Panc1 (cell line): Measurements from ENCODE around the gene METTL16. TPM values are rescaled to one million over a fixed set of nuclear protein-coding genes. Genes with fewer than 3 reads are reported as not detected.
"Not testable (repeated sequence)": the region's sequence is repeated elsewhere in the genome, so short reads cannot be mapped to it uniquely, and the experiment has no call there.

ENCODE experiments used
- ATAC-seq: fragments of 200-7000 bp; cut with Tn5 transposase; 2 replicates; pipeline ENCODE4 v1.9.1; 2020; ENCODE audit warnings: mild to moderate bottlenecking, moderate library complexity
- BruUV-seq: library from RNA; stranded (reverse); fragments of 400-500 nt; replicated peaks from 2 replicates; lab custom pipeline; 2021; lab: Mats Ljungman, UMichigan
- CTCF ChIA-PET: fragments of 300-600 bp; sonication (Branson Sonifier 250); formaldehyde crosslinking; loops from one replicate; lab custom pipeline; 2022; ENCODE audit warnings: antibody characterized with exemption; lab: Charles Lee
- POLR2A ChIA-PET: fragments of 300-600 bp; sonication (Branson Sonifier 250); formaldehyde crosslinking; loops from one replicate; lab custom pipeline; 2022; ENCODE audit warnings: antibody characterized with exemption; lab: Charles Lee
- DNase-seq: peaks from one replicate; pipeline ENCODE4 v3.0.0-alpha.2; 2010; ENCODE audit warnings: low read depth, low spot score
- H3K27ac ChIP-seq: 2 replicates; pipeline ENCODE4 v1.5.1; 2011; ENCODE audit warnings: mild to moderate bottlenecking, low read length, inconsistent platforms
- H3K27me3 ChIP-seq: fragments of 200-500 bp; sonication (Bioruptor generic); 2 replicates; pipeline ENCODE4 v1.6.0; 2014; ENCODE audit warnings: low read length, inconsistent platforms; ENCODE audit not compliant: control insufficient read depth, insufficient read depth
- H3K36me3 ChIP-seq: fragments of 200-500 bp; sonication (Bioruptor generic); 2 replicates; pipeline ENCODE4 v1.5.1; 2014; ENCODE audit warnings: inconsistent platforms, mild to moderate bottlenecking, low read length, moderate library complexity; ENCODE audit not compliant: control insufficient read depth, insufficient read depth
- H3K4me1 ChIP-seq: 2 replicates; pipeline ENCODE4 v1.5.1; 2011; ENCODE audit warnings: inconsistent platforms, mild to moderate bottlenecking, low read length, moderate library complexity; ENCODE audit not compliant: control insufficient read depth, insufficient read depth
- H3K4me3 ChIP-seq, 2 experiments: 2 replicates each; pipeline ENCODE4 v1.5.1; 2011 to 2012; ENCODE audit warnings: low read depth in 2 of 2, low read length in 2 of 2, mild to moderate bottlenecking in 2 of 2, inconsistent platforms in 1 of 2, moderate library complexity in 1 of 2
- H3K9me3 ChIP-seq: fragments of 200-500 bp; sonication (Bioruptor generic); 2 replicates; pipeline ENCODE4 v1.5.1; 2014; ENCODE audit warnings: low read depth, mild to moderate bottlenecking, inconsistent platforms, low read length, moderate library complexity; ENCODE audit not compliant: control insufficient read depth, insufficient read depth
- POLR2AphosphoS5 ChIP-seq: IDR thresholded peaks from 2 replicates; pipeline ENCODE4 v1.6.1; 2012; ENCODE audit warnings: mild to moderate bottlenecking, low read depth, low read length, moderate library complexity
- SIN3A ChIP-seq: IDR thresholded peaks from 2 replicates; pipeline ENCODE4 v1.6.1; 2012; ENCODE audit warnings: low read depth, mild to moderate bottlenecking, low read length, moderate library complexity, borderline replicate concordance; ENCODE audit not compliant: insufficient read depth
- TCF7L2 ChIP-seq: IDR thresholded peaks from 2 replicates; pipeline ENCODE4 v1.6.1; 2011; ENCODE audit warnings: mild to moderate bottlenecking, low read depth, low read length, inconsistent platforms
- in situ Hi-C: cut with HindIII; loops from 2 replicates; pipeline ENCODE4 v1.10.0; 2016; ENCODE audit warnings: low sequenced_read_pairs, low pct_unique_long_range_greater_than_20kb
- intact Hi-C: fragments of 100-400 bp; cut with micrococcal nuclease; formaldehyde crosslinking; loops from one replicate; pipeline ENCODE4 v1.10.0; 2022; ENCODE audit not compliant: unreplicated experiment
- total RNA-seq: library from RNA; stranded (reverse); gene quantifications from one replicate; pipeline ENCODE4 v1.2.1, GENCODE V29; 2021; ENCODE audit not compliant: unreplicated experiment
- TF ChIP-seq, protein P1 (sequence below): fragments of 450-650 bp; IDR thresholded peaks from 2 replicates; pipeline ENCODE4 v1.5.1; 2017; ENCODE audit warnings: mild to moderate bottlenecking
- TF ChIP-seq, protein P2 (sequence below), 2 experiments: IDR thresholded peaks; 2 replicates each; pipeline ENCODE4 v1.6.1; 2011 to 2012; ENCODE audit warnings: low read depth in 2 of 2, control low read depth in 1 of 2, low read length in 1 of 2, mild to moderate bottlenecking in 1 of 2, moderate library complexity in 1 of 2; ENCODE audit not compliant: insufficient read depth in 1 of 2

Gene METTL16
- total RNA-seq, 1 experiment from 2014 or later, result 34.7 TPM

DNA sequence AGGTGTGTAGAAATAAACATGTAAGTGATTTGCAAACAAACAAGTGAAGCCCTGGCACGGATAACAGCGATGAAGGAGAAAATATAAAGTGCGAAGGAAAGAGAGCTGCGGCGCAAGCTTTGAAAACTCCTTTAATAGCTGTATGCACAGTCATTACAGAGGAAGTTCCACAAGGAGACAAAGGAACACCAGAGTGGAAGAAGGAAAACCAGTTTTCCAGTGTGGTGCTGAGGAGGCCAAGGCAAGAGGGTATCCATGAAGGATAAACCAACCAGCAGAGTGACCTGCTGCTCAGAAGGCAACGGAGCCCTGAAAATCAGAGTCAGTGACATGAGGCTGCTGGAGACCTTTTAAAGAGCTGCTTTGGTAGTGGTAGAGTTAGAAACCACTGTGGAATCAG, 24.4 kb downstream of the METTL16 start:
- Histone ChIP-seq H3K27ac (no peak overlapping the region), H3K36me3 (no peaks in the 10 kb centered on the region), H3K27me3 (no peaks in the 10 kb centered on the region), H3K4me3 (no peak overlapping the region), H3K4me1 (no peaks in the 10 kb centered on the region; the same call in 1 of the 2 replicates), H3K9me3 (no peaks in the 10 kb centered on the region)
- ChIA-PET CTCF (no interaction called here), POLR2A (no interaction called here)
- intact Hi-C loops (no loop called here), in situ Hi-C loops (no loop called here)
- no TSS peak for BruUV-seq
- TF ChIP-seq POLR2AphosphoS5 (no peak), TCF7L2 (no peak), SIN3A (no peak)
- TF ChIP-seq, protein P1, sequence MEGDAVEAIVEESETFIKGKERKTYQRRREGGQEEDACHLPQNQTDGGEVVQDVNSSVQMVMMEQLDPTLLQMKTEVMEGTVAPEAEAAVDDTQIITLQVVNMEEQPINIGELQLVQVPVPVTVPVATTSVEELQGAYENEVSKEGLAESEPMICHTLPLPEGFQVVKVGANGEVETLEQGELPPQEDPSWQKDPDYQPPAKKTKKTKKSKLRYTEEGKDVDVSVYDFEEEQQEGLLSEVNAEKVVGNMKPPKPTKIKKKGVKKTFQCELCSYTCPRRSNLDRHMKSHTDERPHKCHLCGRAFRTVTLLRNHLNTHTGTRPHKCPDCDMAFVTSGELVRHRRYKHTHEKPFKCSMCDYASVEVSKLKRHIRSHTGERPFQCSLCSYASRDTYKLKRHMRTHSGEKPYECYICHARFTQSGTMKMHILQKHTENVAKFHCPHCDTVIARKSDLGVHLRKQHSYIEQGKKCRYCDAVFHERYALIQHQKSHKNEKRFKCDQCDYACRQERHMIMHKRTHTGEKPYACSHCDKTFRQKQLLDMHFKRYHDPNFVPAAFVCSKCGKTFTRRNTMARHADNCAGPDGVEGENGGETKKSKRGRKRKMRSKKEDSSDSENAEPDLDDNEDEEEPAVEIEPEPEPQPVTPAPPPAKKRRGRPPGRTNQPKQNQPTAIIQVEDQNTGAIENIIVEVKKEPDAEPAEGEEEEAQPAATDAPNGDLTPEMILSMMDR, result no peak
- TF ChIP-seq, protein P2, sequence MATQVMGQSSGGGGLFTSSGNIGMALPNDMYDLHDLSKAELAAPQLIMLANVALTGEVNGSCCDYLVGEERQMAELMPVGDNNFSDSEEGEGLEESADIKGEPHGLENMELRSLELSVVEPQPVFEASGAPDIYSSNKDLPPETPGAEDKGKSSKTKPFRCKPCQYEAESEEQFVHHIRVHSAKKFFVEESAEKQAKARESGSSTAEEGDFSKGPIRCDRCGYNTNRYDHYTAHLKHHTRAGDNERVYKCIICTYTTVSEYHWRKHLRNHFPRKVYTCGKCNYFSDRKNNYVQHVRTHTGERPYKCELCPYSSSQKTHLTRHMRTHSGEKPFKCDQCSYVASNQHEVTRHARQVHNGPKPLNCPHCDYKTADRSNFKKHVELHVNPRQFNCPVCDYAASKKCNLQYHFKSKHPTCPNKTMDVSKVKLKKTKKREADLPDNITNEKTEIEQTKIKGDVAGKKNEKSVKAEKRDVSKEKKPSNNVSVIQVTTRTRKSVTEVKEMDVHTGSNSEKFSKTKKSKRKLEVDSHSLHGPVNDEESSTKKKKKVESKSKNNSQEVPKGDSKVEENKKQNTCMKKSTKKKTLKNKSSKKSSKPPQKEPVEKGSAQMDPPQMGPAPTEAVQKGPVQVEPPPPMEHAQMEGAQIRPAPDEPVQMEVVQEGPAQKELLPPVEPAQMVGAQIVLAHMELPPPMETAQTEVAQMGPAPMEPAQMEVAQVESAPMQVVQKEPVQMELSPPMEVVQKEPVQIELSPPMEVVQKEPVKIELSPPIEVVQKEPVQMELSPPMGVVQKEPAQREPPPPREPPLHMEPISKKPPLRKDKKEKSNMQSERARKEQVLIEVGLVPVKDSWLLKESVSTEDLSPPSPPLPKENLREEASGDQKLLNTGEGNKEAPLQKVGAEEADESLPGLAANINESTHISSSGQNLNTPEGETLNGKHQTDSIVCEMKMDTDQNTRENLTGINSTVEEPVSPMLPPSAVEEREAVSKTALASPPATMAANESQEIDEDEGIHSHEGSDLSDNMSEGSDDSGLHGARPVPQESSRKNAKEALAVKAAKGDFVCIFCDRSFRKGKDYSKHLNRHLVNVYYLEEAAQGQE (IDR thresholded peaks at IDR 0.05; ENCODE audit: insufficient read depth in 1 of 2, low read depth in 2 of 2, low read length in 1 of 2), result no peak
- ATAC-seq (no peak), DNase-seq (no peak)

DNA sequence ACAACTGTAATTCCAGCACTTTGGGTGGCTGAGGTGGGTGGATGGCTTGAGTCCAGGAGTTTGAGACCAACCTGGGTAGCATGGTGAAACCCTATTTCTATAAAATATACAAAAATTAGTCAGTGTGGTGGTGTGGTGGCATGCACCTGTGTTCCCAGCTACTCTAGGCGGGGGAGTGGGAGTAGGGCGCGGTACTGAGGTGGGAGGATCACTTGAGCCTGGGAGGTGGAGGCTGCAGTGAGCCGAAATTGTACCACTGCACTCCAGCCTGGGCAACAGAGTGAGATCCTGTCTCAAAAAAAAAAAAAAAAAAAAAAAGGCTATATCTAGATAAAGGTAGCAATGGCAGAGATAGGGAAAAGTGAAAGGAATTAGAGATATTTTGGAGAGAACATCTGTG, 25.0 kb downstream of the METTL16 start:
- in situ Hi-C loops, H3K27ac ChIP-seq, ATAC-seq, intact Hi-C loops, H3K9me3 ChIP-seq, DNase-seq, POLR2A ChIA-PET, CTCF ChIA-PET, BruUV-seq, H3K27me3 ChIP-seq, H3K36me3 ChIP-seq, H3K4me3 ChIP-seq, H3K4me1 ChIP-seq: not testable (repeated sequence)

DNA sequence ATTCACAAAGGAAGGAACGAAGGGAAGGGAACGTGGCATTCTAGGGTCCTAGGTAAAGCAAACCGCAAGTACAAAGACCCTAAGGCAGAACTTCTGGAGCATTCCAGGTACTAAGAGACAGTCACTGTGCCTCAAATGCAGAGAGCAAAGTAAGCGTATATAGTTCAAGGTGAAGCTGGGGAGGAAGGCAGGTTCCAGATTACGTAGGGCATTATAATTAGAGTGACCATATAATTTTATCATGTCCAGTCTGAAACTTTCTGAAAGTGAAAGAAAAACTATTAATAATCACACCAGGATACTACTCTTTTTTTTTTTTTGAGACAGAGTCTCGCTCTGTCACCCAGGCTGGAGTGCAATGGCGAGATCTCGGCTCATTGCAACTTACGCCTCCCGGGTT, 25.7 kb downstream of the METTL16 start:
- BruUV-seq, result no TSS peak
- ATAC-seq (no peak), DNase-seq (no peak)
- Histone ChIP-seq H3K4me1 (no peaks in the 10 kb centered on the region; the same call in 1 of the 2 replicates), H3K4me3 (no peak overlapping the region), H3K9me3 (no peaks in the 10 kb centered on the region), H3K36me3 (no peaks in the 10 kb centered on the region), H3K27ac (no peak overlapping the region), H3K27me3 (no peaks in the 10 kb centered on the region)
- POLR2A ChIA-PET, result no interaction called here
- CTCF ChIA-PET, result no interaction called here
- in situ Hi-C loops (no loop called here), intact Hi-C loops (no loop called here)
- TF ChIP-seq, protein P1, result no peak
- TF ChIP-seq POLR2AphosphoS5 (no peak), TCF7L2 (no peak), SIN3A (no peak)
- TF ChIP-seq, protein P2 (IDR thresholded peaks at IDR 0.05; ENCODE audit: insufficient read depth in 1 of 2, low read depth in 2 of 2, low read length in 1 of 2), result no peak
